Choroid plexus epithelial cell (primary cell): ENCODE results near the gene CFAP45.

Experiments used
- DNase-seq: peaks from one replicate; pipeline ENCODE4 v3.0.0-alpha.2; 2010; ENCODE audit warnings: low read depth
- H3K4me3 ChIP-seq: 2 replicates; pipeline ENCODE4 v1.5.1; 2011; ENCODE audit warnings: low read depth, mild to moderate bottlenecking, control low read depth, low read length, moderate library complexity
- TF ChIP-seq, protein P1 (sequence below): conservative IDR thresholded peaks from 2 replicates; pipeline ENCODE4 v1.5.1; 2011; ENCODE audit warnings: low read depth, mild to moderate bottlenecking, control low read depth, inconsistent platforms, low read length, moderate library complexity

The CFAP45 gene

DNA sequence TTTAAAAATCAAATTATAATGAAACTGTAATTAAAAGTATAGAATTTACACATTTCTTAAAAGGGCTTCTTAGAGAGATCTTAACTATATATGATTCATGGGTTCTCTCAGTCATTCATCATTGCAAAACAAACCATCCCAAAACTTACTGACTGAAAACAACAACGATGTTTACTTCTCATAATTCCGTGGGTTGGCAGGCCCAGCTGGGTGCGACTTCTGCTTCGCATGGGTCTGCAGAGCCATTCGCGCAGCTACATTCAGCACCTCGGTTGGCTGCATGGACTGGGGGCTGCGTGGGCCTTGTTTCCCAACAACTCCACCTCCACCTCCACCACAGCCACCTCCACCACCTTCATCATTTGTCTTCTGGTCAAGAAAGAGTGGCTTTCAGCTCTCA is 69.2 kb downstream of the CFAP45 start:
- DNase-seq: no peak
- TF ChIP-seq, protein P1, sequence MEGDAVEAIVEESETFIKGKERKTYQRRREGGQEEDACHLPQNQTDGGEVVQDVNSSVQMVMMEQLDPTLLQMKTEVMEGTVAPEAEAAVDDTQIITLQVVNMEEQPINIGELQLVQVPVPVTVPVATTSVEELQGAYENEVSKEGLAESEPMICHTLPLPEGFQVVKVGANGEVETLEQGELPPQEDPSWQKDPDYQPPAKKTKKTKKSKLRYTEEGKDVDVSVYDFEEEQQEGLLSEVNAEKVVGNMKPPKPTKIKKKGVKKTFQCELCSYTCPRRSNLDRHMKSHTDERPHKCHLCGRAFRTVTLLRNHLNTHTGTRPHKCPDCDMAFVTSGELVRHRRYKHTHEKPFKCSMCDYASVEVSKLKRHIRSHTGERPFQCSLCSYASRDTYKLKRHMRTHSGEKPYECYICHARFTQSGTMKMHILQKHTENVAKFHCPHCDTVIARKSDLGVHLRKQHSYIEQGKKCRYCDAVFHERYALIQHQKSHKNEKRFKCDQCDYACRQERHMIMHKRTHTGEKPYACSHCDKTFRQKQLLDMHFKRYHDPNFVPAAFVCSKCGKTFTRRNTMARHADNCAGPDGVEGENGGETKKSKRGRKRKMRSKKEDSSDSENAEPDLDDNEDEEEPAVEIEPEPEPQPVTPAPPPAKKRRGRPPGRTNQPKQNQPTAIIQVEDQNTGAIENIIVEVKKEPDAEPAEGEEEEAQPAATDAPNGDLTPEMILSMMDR: no peak

DNA sequence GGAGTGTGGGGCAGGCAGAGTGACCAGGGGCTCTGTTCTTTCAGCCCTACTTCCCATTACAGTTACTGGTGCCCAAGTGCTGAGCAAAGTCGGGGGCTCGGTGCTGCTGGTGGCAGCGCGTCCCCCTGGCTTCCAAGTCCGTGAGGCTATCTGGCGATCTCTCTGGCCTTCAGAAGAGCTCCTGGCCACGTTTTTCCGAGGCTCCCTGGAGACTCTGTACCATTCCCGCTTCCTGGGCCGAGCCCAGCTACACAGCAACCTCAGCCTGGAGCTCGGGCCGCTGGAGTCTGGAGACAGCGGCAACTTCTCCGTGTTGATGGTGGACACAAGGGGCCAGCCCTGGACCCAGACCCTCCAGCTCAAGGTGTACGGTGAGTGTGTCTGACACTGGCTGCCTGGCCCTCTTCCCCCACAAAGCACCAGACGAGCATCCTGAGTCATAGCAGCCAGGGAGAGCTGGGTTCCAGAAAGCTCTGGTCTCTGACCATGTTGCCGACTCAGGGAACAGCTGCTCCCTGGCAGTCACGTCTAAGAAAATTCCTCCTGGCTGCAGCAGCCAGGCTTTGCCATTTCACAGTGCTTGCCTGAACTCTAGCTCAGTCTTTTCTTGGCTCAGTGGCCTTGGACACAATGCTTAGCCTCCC is 70.0 kb downstream of the CFAP45 start:
- TF ChIP-seq, protein P1: no peak
- DNase-seq: peak; percentile 47
- H3K4me3 ChIP-seq: no peak overlapping the region

More for the DNA sequence above, 69.2 kb downstream of the CFAP45 start:
- H3K4me3 ChIP-seq: no peak overlapping the region

DNA sequence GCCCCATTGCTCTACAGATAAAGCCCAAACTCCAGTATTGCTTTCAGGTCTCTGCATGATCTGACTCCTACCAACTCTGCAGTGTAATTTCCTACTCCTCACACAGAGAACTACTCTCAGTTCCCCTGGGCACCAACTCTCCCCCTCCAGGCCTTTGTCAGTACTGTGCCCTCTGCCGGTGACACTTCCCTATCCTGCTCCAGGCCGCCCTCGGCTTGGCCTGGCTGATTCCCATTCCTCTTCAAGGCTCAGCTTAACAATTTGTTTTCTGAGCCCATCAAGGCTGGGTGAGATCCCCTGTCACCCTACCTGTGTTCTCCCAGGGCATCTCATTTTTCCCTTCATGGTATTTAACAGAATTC is 70.7 kb downstream of the CFAP45 start:
- H3K4me3 ChIP-seq: no peak overlapping the region
- TF ChIP-seq, protein P1: peak; percentile 47
- DNase-seq: no peak

DNA sequence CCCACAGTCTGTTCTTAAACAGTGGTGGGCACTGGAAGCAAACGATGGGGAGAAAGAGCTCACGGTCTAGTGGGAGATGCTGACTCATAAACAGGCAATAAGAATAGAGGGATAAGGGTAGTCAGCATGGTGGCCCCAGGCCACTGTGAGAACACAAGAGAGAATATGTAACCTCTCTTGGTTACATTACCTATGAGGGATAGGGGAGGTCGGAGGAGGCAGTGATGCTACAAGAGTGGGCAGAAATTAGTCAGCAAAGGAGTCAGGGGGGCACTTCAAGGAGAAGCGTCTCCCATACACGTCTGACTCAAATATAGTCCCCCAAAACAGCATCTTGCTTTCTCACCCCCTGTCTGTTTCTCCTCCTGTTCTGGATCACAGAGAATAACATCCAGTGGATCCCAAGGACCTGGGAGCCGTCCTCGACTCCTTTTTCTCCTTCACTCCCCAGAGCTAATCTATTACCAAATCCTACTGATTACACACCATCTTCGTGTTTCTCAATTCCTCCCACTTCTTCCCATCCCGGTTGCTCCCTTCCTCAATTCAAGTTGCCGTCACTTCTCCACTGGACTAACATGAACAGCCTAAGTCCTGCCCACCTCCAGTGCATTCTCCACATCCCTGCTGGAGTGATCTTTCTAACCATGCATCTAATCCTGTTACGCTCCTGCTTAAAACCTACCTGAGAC is 71.2 kb downstream of the CFAP45 start:
- TF ChIP-seq, protein P1: no peak
- H3K4me3 ChIP-seq: no peak overlapping the region
- no peak for DNase-seq

DNA sequence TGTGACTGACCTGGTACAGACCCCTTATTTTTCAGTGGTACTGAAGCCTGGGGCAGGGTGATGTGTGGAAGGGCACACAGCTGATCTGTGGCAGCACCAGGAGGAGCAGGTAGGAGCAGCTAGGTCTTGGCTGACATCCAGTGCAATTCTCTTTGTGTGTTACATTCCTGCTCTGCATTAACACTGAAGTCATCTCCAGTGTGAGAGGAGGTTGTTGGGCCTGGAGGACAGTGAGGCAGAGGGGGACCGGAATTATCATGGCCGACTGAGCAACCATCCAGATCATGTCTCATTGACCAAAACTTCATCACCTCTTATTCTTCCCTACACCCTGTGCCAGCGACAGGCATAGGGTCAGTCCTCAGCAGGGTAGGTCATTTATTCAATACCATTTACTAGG is 71.8 kb downstream of the CFAP45 start:
- TF ChIP-seq, protein P1: no peak
- no peak for DNase-seq
- H3K4me3 ChIP-seq: no peak overlapping the region

DNA sequence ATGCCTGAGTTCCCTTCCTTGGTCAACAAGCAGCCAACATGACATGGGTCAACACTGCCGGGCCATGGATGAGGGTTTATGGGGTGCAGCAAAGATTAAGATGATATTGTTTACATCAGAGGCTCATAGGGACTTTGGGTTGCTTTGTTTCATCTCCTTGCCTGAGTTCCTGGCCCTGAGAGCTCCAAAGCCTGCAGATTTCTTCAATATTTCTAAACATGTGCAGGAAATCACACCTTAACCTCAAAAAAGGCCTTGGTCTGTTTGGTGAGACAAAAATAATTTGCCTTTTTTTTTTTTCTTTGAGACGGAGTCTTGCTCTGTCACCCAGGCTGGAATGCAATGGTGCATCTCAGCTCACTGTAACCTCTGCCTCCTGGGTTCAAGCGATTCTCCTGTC is 72.4 kb downstream of the CFAP45 start:
- H3K4me3 ChIP-seq: no peak overlapping the region
- DNase-seq: no peak
- TF ChIP-seq, protein P1: no peak

DNA sequence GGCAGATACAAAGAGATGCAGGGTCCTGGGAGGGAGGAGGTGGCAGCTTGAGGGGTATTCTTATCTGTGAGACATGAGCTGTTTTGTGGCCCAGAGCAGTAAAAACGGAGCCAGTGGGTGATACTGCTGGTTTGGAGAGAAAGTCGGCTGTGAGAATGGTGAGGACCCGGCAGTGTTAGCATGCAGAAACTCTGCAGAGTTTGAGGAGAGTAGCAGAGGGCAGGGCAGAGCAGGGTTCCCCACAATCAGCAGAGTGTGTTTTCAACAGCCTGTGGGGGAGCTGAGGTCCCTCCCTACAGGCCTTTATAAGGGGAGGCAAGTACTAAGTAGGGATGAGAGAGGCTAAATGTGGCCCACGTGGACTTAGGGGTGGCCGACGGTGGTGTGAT is 72.9 kb downstream of the CFAP45 start:
- TF ChIP-seq, protein P1: no peak
- DNase-seq: no peak
- no peak overlapping the region for H3K4me3 ChIP-seq
